HG03095 (cell line): ENCODE measurements around the gene PSME3.
"Not testable (repeated sequence)": the region's sequence is repeated elsewhere in the genome, so short reads cannot be mapped to it uniquely, and the experiment has no call there.

Source experiments
- ATAC-seq: cut with Tn5 transposase; IDR thresholded peaks from one replicate; pipeline ENCODE4 v1.9.1; 2021; ENCODE audit warnings: moderate library complexity; ENCODE audit not compliant: unreplicated experiment

PSME3 gene

GRCh38 chr17:42873932-42874695 is 40.9 kb downstream of the PSME3 start:
- not testable (repeated sequence) for ATAC-seq

GRCh38 chr17:42877037-42877436 is 43.8 kb downstream of the PSME3 start:
- ATAC-seq: no peak

- no peak for ATAC-seq
Measured at GRCh38 chr17:42878123-42878880, 45.1 kb downstream of the PSME3 start.

- no peak for ATAC-seq
Measured at GRCh38 chr17:42878924-42879595, 45.9 kb downstream of the PSME3 start.

- no peak for ATAC-seq
Measured at GRCh38 chr17:42879596-42879985, 46.4 kb downstream of the PSME3 start.

GRCh38 chr17:42880776-42881310 is 47.6 kb downstream of the PSME3 start:
- ATAC-seq: no peak

- ATAC-seq: not testable (repeated sequence)
Measured at GRCh38 chr17:42881706-42882105, 48.5 kb downstream of the PSME3 start.

- ATAC-seq: no peak
Measured at GRCh38 chr17:42882166-42882565, 49.0 kb downstream of the PSME3 start.

- ATAC-seq: no peak
Measured at GRCh38 chr17:42883802-42884558, 50.8 kb downstream of the PSME3 start.

GRCh38 chr17:42885806-42886205 is 52.6 kb downstream of the PSME3 start:
- not testable (repeated sequence) for ATAC-seq

GRCh38 chr17:42886283-42887176 is 53.3 kb downstream of the PSME3 start:
- ATAC-seq: no peak

GRCh38 chr17:42889809-42890208 is 56.6 kb downstream of the PSME3 start:
- ATAC-seq: no peak

GRCh38 chr17:42891539-42892152 is 58.4 kb downstream of the PSME3 start:
- ATAC-seq: no peak

GRCh38 chr17:42893359-42893758 is 60.2 kb downstream of the PSME3 start:
- ATAC-seq: no peak
